NB4 (cell line): ENCODE measurements around the gene GAB2.

Experiments used
- DNase-seq: peaks from one replicate; pipeline ENCODE4 v3.0.0; 2010; ENCODE audit warnings: low read depth
- H3K4me3 ChIP-seq: one replicate; pipeline ENCODE4 v1.5.1; 2011; ENCODE audit warnings: mild to moderate bottlenecking, low read depth, low read length, moderate library complexity
- CTCF ChIP-seq: IDR thresholded peaks from one replicate; pipeline ENCODE4 v1.5.1; 2012; ENCODE audit warnings: low read depth, low read length
- MYC ChIP-seq: IDR thresholded peaks from 2 replicates; pipeline ENCODE4 v1.6.1; 2011; ENCODE audit warnings: low read depth, low read length
- POLR2A ChIP-seq: IDR thresholded peaks from 2 replicates; pipeline ENCODE4 v1.6.1; 2011; ENCODE audit warnings: mild to moderate bottlenecking; ENCODE audit not compliant: insufficient read length; ENCODE audit errors: extremely low read depth
- TF ChIP-seq, protein P1 (sequence below): IDR thresholded peaks from 2 replicates; pipeline ENCODE4 v1.6.1; 2011; ENCODE audit warnings: low read depth, low read length

Gene GAB2

GRCh38 chr11:78424334-78425270 lies 7.0 kb upstream of the GAB2 start:
- TF ChIP-seq MYC (peak; percentile 66; the same call in 1 of the 2 replicates), POLR2A (no peak), CTCF (no peak)
- TF ChIP-seq, protein P1, sequence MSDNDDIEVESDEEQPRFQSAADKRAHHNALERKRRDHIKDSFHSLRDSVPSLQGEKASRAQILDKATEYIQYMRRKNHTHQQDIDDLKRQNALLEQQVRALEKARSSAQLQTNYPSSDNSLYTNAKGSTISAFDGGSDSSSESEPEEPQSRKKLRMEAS: 0 out of 2 replicates have a peak, but pooled peaks have one; percentile 37
- DNase-seq: peak; percentile 84
- H3K4me3 ChIP-seq: no peak overlapping the region

DNA sequence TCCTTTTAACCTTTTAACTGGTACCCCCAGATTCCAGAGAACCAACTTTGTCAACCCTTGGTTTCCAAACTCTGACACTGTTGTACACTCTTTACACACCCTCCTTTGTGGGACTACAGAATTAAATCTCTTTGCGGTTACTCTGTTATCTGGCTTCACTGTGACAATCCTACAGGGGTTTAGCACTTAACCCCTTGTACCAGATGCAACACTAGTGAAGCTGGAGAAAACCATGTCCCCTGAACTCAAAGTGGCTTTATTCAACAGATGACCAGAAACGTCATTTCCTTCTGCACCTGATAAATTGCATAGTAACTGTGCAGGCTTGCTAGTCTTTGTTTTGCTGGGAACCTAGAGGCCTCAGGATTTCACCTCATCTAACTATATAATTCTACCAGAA lies 5.6 kb upstream of the GAB2 start:
- no peak for DNase-seq
- no peak for TF ChIP-seq CTCF
- no peak for TF ChIP-seq POLR2A
- no peak for TF ChIP-seq MYC
- TF ChIP-seq, protein P1: no peak
- H3K4me3 ChIP-seq: no peak overlapping the region

GRCh38 chr11:78420796-78421209 lies 3.2 kb upstream of the GAB2 start:
- TF ChIP-seq MYC (no peak), POLR2A (no peak), CTCF (no peak)
- TF ChIP-seq, protein P1: no peak
- DNase-seq: peak; percentile 81
- H3K4me3 ChIP-seq: no peak overlapping the region

DNA sequence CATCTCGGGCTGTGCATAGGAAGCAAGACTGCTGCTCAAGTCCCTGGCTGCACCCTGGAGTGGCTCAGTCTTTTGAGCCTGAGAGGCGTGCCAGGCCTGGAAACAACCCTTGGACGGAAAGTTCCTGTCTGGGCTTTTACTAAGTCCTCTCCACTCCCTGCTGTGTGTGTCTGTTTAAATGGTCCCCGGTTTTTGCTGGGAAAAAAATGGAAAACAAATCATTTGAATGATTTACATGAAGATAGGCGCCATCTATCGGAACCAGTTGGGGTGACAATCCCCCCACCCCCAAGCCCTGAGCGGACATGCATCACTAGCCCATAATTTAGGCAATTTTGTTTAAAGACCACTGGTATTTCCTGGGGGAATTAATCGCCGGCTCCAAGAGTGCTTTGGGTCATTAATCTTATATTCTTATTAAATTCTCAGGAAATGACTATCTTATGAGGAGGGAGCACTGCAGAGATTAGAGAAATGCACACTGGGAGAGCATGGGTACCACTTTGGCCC lies 2.7 kb upstream of the GAB2 start:
- H3K4me3 ChIP-seq: no peak overlapping the region
- TF ChIP-seq POLR2A (no peak), CTCF (peak; percentile 64), MYC (no peak)
- DNase-seq: peak; percentile 83

DNA sequence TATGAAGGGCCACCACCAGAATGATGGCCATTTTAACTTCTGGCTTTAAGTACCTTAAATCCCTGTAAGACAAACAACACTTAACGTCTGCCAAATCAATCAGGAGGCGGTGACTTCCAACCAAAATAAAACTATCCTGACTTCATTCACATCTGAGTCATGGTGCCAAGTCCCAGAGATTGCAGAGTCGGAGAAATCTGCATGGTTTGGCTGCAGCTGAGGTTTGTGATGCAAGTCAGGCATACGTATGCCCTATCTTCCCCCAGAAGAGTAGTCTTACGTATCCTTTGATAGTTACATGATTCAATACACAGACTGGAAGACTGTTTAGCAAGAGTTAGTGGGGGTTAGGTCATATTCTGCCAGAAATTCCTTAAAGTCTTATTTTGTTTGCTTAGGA lies 1.7 kb upstream of the GAB2 start:
- no peak overlapping the region for H3K4me3 ChIP-seq
- peak; percentile 43 for DNase-seq

More for the DNA sequence above, 1.7 kb upstream of the GAB2 start:
- TF ChIP-seq CTCF: no peak
- TF ChIP-seq, protein P1: no peak
- TF ChIP-seq POLR2A: no peak
- no peak for TF ChIP-seq MYC
